Tibial artery (tissue), 4 donors: ENCODE results near the gene SURF4.
"Not testable (repeated sequence)": the region's sequence is repeated elsewhere in the genome, so short reads cannot be mapped to it uniquely, and the experiment has no call there.

Experiments
- DNase-seq, 2 donors: peaks; one replicate each; pipeline ENCODE4 v3.0.0-alpha.2; 2019
- H3K27ac ChIP-seq, 2 donors: fragments of 200-600 bp; sonication (generic) in 1 of 2; 1 replicate in 1 of 2; 2 replicates in 1 of 2; pipeline ENCODE4 v1.5.1; 2018 to 2019; ENCODE audit warnings: mild to moderate bottlenecking in 1 of 2
- H3K27me3 ChIP-seq, 2 donors: fragments of 200-600 bp; sonication (generic) in 1 of 2; one replicate each; pipeline versions ENCODE4 v1.5.1 to v1.6.0; 2016 to 2019
- H3K36me3 ChIP-seq, 3 donors: fragments of 200-600 bp; sonication (generic) in 2 of 3; one replicate each; pipeline ENCODE4 v1.5.1; 2016 to 2019; ENCODE audit warnings: mild to moderate bottlenecking in 2 of 3
- H3K4me1 ChIP-seq, 4 donors: fragments of 200-600 bp; sonication (generic) in 2 of 4; 1 replicate in 3 of 4; 2 replicates in 1 of 4; pipeline ENCODE4 v1.5.1; 2016 to 2019
- H3K4me3 ChIP-seq, 2 donors: fragments of 200-600 bp; sonication (generic) in 1 of 2; 1 replicate in 1 of 2; 2 replicates in 1 of 2; pipeline ENCODE4 v1.5.1; 2018 to 2019; ENCODE audit warnings: mild to moderate bottlenecking in 2 of 2
- H3K9me3 ChIP-seq, 3 donors: fragments of 200-600 bp; sonication (generic) in 1 of 3; one replicate each; pipeline ENCODE4 v1.5.1; 2016 to 2019
- intact Hi-C: fragments of 100-400 bp; cut with DNase I; formaldehyde crosslinking; loops from one replicate; pipeline ENCODE4 v1.15.0; 2023; ENCODE audit warnings: low total_unique reads
- TF ChIP-seq, protein P1 (sequence below), 2 experiments: fragments of 200-600 bp in 1 of 2; fragments of 450-650 bp in 1 of 2; IDR thresholded peaks; one replicate each; pipeline ENCODE4 v1.5.1; 2017 to 2019; ENCODE audit warnings: antibody characterized with exemption in 2 of 2, mild to moderate bottlenecking in 1 of 2, moderate library complexity in 1 of 2

Gene SURF4

DNA sequence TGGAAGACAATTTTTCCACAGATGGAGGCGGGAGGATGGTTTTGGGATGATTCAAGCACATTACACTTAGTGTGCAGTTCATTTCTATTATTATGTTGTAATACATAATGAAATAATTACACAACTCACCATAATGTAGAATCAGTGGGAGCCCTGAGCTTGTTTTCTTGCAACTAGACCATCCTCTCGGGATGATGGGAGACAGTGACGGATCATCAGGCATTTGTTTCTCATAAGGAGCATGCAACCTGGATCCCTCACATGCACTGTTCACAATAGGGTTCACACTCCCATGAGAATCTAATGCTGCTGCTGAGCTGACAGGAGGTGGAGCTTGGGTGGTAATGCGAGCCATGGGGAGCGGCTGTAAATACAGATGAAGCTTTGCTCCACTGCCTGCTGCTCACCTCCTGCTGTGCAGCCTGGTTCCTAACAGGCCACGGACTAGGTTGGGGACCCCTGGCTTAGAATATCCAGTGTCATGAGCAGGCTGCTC lies 1.9 kb upstream of the SURF4 start:
- no peak overlapping the region for H3K4me3 ChIP-seq
- no peak for DNase-seq
- intact Hi-C loops = loop anchor here (5.0 kb wide), 1 partner anchor 40 kb away; the partner anchor contains the start of gene REXO4
- H3K36me3 ChIP-seq = peaks cover 3 to 6% (median 6%) of the 10 kb centered on the region in 3 donors
- H3K27ac ChIP-seq = no peak overlapping the region
- no peaks in the 10 kb centered on the region for H3K27me3 ChIP-seq
- TF ChIP-seq, protein P1, sequence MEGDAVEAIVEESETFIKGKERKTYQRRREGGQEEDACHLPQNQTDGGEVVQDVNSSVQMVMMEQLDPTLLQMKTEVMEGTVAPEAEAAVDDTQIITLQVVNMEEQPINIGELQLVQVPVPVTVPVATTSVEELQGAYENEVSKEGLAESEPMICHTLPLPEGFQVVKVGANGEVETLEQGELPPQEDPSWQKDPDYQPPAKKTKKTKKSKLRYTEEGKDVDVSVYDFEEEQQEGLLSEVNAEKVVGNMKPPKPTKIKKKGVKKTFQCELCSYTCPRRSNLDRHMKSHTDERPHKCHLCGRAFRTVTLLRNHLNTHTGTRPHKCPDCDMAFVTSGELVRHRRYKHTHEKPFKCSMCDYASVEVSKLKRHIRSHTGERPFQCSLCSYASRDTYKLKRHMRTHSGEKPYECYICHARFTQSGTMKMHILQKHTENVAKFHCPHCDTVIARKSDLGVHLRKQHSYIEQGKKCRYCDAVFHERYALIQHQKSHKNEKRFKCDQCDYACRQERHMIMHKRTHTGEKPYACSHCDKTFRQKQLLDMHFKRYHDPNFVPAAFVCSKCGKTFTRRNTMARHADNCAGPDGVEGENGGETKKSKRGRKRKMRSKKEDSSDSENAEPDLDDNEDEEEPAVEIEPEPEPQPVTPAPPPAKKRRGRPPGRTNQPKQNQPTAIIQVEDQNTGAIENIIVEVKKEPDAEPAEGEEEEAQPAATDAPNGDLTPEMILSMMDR (IDR thresholded peaks at IDR 0.05) = no peak
- H3K4me1 ChIP-seq = peaks cover 0 to 30% (median 21%) of the 10 kb centered on the region in 4 donors
- H3K9me3 ChIP-seq = no peaks in the 10 kb centered on the region

DNA sequence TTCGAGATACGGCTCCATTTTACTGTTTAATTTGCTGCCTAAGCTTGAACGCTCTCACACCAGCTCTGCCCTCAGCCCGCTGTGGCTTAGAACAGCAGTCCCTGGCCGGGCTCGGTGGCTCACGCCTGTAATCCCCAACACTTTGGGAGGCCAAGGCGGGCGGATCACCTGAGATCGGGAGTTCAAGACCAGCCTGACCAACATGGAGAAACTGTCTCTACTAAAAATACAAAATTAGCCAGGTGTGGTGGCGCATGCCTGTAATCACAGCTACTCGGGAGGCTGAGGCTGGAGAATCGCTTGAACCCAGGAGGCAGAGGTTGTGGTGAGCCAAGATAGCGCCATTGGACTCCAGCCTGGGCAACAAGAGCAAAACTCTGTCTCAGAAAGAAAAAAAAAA lies 1.4 kb upstream of the SURF4 start:
- H3K4me3 ChIP-seq, H3K27me3 ChIP-seq, H3K27ac ChIP-seq, H3K9me3 ChIP-seq, DNase-seq: not testable (repeated sequence)
- H3K36me3 ChIP-seq = peaks cover 4 to 10% (median 9%) of the 10 kb centered on the region in 3 donors
- H3K4me1 ChIP-seq = peaks cover 0 to 35% (median 24%) of the 10 kb centered on the region in 4 donors
- intact Hi-C loops = loop anchor here (5.0 kb wide), 1 partner anchor 40 kb away; the partner anchor contains the start of gene REXO4

DNA sequence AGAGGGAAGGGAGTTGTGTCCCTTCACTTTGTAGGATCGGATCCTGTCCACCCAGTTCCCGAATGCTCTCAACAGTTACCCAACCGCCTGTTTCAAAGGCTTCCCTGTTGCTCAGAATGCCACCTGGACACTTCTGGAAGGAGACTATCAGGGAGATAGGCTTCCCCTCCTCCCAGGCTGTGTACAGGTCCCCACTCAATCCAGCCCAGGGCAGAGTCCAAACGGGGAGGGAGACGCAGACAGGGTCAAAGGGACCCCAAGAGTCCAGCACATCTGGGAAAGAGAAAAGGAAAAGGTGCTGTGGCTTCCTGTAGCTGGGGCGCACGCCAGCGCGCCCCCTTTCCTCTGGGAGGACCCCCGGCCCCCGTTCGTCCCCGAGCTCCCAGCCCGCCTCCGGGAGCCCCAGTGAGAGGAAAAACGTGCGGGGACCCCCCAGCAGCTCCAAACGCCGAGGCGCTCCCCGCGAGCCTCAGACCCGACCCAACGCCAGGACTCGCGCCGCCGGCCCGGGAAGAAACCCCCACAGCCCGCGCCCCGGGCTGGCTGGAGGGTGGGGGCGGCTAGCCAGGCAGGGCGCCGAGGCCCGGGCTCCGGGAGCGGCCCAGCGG lies 640 bp downstream of the SURF4 start:
- no peak for DNase-seq
- intact Hi-C loops = loop anchor here (5.0 kb wide), 1 partner anchor 42 kb away; the partner anchor contains the start of gene REXO4
- H3K9me3 ChIP-seq = no peaks in the 10 kb centered on the region
- H3K27me3 ChIP-seq = no peaks in the 10 kb centered on the region
- peak overlapping the region; percentile 93 for H3K27ac ChIP-seq
- TF ChIP-seq, protein P1 (IDR thresholded peaks at IDR 0.05) = no peak
- H3K4me3 ChIP-seq = peak overlapping the region; percentile 94
- H3K4me1 ChIP-seq = peaks cover 0 to 55% (median 44%) of the 10 kb centered on the region in 4 donors
- peaks cover 4 to 16% (median 14%) of the 10 kb centered on the region in 3 donors for H3K36me3 ChIP-seq

DNA sequence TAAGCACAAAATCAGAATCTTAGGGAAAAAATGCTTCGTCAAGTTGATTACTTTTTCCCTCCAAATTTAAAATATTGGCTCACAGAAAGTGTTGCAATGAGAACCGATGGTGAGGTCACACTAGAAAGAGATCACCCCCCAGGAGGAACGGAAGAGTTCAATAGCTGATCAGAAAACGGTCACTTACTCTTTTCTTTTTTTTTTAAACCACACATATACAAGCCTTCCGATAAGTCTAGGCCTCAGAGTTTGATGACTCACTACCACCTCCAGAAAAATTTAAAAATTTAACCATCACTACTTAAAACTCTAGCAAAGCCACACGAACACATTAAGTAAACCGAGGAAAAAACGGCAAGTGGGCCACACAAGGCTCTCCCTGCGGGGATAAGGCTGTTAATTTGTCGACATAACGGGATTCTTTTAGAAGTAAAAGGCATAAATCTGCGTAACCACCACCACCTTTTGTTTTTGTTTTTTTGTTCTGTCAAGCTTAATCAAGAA lies 1.2 kb downstream of the SURF4 start:
- Histone ChIP-seq H3K9me3 (no peaks in the 10 kb centered on the region), H3K4me3 (peak overlapping the region; percentile 94), H3K27me3 (no peaks in the 10 kb centered on the region), H3K27ac (peak overlapping the region; percentile 93), H3K36me3 (peaks cover 4 to 16% (median 14%) of the 10 kb centered on the region in 3 donors), H3K4me1 (peaks cover 0 to 61% (median 48%) of the 10 kb centered on the region in 4 donors)
- TF ChIP-seq, protein P1 (IDR thresholded peaks at IDR 0.05) = no peak
- no peak for DNase-seq
- intact Hi-C loops = loop anchor here (5.0 kb wide), 1 partner anchor 43 kb away; the partner anchor contains the start of gene REXO4

DNA sequence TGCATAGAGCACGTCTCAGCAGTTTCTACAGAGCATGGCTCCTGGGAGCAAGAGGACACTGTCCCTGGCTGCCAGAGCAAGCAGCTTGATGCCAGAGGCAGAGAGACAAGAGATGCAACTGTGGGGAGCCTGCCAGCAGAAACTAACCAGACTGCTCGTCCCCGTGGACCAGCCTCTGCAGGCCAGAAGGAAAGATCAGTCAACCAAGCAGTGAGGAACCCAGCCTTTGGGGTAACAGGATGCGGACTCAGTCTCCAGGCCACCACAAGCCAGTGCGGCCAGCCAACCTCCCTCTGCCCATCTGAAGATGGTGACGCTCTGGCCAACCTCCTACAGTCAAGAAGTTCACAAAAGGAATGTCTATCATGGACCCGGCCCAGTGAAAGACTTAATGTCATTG lies 3.7 kb downstream of the SURF4 start:
- intact Hi-C loops = no loop called here

More for the DNA sequence above, 3.7 kb downstream of the SURF4 start:
- H3K9me3 ChIP-seq = no peaks in the 10 kb centered on the region
- H3K36me3 ChIP-seq = peaks cover 4 to 21% (median 17%) of the 10 kb centered on the region in 3 donors
- TF ChIP-seq, protein P1 (IDR thresholded peaks at IDR 0.05) = no peak
- H3K27me3 ChIP-seq = no peaks in the 10 kb centered on the region
- no peak overlapping the region for H3K4me3 ChIP-seq
- peak in 1 of 2 donors; percentile 33 for DNase-seq
- H3K4me1 ChIP-seq = peaks cover 0 to 85% (median 70%) of the 10 kb centered on the region in 4 donors
- no peak overlapping the region for H3K27ac ChIP-seq
